OCI-M2 (cell line): ENCODE data around the gene MDM4.

Experiments
- DNase-seq: peaks from one replicate; lab custom pipeline; 2025; ENCODE audit not compliant: unreplicated experiment; lab: John Stamatoyannopoulos, UW

MDM4 gene

DNA sequence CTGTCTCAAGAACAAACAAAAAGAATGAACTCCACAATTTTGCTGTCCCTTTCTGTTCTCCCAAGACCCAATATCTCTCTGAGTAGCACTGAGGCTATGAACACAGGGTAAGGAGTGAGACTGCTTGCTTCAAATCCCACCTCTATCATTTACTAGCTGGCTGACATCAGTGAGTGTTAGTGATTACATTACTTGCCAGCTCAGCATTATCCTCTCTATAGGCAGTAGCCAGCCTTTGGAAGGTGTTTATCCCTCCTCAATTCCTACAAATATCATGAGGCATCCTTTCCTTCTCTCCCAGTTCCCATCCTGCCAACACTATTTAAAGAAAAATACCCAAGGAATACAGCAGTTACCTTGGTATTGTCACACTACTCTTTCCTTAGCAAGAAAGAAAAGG, 24.6 kb upstream of the MDM4 start:
- DNase-seq, result no peak

DNA sequence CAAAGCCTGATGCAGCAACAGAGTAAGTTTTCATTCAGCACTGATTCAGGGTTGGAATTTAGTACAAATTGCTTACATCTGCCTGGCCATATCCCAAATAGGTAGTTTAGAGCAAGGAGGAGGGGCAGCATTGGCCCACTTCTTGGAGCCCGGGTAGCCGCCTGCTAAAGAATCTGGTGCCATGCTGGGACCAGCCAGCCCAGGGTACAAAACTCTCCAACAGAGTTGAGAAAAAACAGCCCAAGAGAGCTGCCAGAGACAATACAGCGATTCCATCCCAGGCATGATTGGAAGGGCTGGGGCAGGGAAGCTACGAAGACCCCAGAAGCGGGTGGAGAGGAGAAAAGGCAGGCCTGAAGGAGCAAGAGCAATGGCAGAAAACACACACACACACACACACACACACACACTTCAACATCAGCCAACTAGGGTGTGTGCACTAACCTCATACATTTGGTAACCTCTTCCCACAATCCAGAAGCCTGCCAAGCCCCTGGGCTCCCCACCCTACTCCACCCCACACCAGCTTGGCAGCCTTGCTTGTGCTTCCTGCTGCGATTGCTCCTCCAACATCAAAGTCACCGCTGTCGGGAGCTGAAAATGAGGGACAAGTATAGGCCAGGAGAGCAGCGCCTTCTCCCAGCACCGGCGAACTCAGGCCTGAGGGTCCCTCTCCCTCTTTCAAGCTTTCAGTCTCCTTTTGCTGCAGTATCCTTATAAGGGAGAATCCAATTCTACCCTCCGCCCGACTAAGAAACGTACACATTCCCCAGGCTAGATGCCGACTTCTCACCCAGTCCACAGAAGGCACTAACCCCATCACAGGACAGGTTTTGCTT, 22.8 kb upstream of the MDM4 start:
- no peak for DNase-seq

GRCh38 chr1:204493984-204494280, 22.3 kb upstream of the MDM4 start:
- DNase-seq, result no peak

DNA sequence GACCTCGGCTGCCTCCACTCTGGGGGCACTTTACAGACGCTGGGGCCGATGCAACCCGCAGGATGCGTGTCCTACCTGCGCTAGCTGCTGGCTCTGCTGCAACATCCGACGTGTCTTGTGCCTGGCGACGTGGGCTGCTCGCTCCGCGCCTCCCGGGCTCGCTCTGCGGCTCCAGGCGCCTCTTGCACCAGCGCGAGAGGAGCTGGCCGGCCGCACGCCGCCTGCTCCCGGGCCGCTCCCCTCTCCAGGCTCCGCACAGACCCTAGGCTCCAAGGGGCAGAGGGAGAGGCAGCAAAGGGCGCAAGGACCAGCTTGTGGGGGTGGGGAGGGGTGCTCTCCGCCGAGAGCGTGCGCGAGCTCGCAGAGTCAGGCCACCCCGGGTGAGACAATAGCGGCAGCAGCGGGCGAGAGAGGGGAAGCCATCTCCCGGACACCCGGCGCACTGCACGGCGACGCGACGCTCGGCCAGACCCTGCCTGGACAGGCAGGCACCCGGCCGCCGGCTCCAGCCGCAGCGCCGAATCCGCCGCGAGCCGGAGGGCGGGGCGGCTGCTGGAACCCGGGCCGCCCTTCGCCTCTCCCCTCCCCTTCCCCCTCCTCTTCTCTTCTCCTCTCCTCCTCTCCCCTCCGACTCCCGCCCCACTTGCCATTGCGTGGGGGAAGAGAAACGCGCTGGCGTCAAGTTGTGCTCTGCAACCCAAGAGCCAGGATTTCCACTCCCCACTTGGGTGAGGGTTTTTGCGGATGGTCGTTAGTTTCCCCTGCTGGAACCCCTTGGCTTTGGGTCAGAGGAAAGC, 21.7 kb upstream of the MDM4 start, which contains the start of gene PIK3C2B:
PIK3C2B (minus strand) TSS at position 525 of the 797 bp plus-strand sequence. CDS start 25,003 bp downstream, outside the sequence.
- DNase-seq, result no peak

GRCh38 chr1:204495078-204495753, 21.0 kb upstream of the MDM4 start:
- no peak for DNase-seq

DNA sequence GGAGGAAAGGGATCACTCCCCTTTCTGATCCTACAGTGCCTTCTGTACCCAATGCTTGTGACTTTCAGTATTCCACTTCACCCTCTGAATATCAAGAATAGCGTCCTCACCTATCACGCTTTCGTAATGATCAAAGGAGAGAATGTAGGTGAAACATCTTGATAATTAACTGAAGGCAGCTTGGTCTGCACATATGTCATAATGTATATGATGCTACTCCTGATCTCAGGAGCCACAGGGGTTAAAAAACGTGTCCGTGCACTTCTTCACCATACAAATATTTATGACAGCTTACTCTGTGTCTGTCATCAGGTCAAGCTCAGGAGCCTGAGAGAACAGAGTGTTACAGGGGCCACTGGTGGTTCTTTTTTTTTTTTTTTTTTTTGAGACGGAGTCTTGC, 20.4 kb upstream of the MDM4 start:
- DNase-seq, result no peak

GRCh38 chr1:204498981-204499380, 17.2 kb upstream of the MDM4 start:
- DNase-seq, result no peak

DNA sequence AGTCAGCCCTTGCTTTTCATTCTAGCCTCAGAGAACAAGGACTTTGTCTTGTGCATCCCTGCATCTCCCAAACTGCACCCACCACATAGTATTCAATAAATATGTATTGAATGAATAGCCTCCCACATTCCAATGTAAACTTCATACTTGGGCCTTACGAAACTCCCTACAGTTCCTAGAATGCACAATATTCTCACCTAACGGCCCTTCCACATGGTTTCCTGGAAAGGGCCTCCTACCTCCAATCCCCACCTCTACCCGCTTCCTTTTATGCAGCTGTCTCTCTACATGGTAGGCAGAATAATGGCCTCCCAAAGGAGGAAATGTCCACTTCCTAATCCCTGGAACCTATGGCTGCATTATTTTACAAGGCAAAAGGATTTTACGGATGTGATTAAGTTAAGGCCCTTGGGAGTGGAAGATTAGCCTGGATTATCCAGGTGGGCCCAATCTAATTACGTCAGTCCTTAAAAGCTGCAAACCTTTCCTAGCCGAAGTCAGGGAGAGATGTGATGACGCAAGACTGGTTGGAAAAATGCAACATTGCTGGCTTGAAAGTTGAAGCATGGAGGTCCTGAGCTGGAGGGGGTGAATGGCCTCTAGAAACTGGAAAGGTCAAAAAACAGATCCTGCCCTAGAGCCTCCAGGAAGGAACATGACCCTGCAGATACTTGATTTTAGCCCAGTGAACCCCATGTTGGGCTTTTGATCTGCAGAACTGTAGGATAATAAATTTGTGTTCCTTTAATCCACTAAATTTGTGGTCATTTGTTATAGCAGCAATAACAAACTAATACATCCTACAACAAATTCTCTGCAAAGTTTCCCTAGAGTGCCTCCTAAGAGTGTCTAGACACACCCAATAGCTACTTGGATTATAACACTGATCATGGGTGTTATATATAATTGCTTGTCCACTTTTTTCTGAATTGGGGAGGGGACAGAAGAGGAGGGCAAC, 16.4 kb upstream of the MDM4 start:
- no peak for DNase-seq

- no peak for DNase-seq
These were observed 14.0 kb upstream of the MDM4 start for GRCh38 chr1:204502241-204502640.

DNA sequence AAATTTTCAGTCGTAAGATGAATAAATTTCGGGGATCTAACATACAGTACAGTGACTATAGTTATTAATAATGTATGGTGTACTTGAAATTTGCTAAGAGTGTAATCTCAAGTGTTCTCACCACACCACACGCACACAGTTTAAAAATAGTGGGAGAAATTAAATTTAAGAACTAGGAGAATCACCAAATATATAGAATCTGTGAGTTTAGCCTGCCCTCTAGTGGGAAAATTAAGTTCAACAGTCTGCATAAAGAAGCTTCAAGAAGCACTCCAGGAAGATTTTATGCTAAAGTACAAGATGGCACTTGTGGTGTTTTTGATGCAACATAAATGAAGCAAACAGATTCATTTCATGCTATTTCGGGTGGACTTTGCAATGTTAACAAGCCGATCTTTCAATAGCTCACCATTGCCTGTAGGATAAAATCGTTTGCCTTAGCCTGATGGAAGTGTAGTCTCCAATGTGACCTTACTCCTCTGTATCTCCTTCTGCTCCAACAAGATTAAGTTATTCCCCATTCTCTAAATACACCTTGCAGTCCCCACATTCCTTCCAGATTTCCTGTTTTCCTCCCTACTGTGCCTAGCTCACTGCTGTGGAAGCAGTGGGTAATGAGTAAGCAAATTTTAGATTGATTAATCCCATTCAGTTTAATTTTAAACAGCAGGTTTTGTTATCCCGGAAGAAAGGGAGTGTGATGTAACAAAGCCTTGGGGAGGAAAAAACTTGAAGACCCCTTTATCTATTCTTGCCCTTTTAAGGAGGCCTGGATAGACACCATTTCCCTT, 12.9 kb upstream of the MDM4 start:
- DNase-seq, result peak; percentile 24

DNA sequence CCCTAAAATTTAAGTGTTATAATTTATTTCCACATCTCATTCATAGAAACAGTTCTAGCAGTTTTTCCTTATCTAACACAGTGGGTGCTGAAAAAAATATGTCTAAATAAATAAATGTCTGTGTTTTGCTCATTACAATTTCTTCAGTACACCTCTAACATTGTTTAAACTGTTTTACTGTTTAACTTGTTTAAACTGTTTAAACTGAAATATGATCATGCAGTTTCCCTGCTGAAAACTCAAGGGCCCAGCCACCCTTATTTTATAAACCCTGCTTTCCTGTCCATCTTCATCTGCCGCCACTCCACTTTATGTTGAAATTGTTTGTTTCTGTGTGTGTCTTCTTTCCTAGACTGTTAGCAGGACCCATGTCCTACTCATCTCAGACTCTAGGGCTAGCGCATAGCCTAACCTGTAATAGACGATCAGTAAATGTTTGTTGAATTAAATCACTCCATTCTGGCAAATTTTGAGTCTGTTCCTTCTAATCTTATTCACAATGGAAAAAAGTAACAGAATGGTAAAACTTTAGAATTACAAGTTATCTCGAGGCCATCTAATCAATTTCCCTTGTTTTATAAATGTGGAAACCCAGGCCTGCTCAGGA, 12.2 kb upstream of the MDM4 start:
- no peak for DNase-seq

DNA sequence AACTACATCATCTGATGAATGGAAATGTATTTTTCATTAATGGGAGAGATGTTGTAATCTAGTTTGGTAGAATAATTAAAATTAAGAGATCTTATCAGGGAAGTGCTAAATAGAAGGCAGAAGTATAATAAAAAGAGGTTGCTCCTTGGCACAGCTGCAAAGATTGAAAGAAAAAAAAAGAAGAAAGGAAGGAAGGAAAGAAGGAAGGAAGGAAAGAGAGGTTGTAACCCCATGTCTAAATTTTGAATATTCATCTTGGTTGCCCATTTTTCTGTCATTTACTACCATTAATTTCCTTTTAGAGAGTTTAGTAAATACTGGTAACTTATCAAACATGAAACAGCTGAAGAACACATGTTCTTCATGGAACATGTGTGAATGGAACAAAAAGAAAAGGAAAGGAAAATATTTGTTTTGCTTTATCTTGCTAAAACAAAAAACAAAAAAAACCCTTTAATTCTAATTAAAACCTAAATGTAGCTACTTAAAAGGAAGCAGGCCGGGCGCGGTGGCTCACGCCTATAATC, 10.5 kb upstream of the MDM4 start:
- DNase-seq, result no peak

DNA sequence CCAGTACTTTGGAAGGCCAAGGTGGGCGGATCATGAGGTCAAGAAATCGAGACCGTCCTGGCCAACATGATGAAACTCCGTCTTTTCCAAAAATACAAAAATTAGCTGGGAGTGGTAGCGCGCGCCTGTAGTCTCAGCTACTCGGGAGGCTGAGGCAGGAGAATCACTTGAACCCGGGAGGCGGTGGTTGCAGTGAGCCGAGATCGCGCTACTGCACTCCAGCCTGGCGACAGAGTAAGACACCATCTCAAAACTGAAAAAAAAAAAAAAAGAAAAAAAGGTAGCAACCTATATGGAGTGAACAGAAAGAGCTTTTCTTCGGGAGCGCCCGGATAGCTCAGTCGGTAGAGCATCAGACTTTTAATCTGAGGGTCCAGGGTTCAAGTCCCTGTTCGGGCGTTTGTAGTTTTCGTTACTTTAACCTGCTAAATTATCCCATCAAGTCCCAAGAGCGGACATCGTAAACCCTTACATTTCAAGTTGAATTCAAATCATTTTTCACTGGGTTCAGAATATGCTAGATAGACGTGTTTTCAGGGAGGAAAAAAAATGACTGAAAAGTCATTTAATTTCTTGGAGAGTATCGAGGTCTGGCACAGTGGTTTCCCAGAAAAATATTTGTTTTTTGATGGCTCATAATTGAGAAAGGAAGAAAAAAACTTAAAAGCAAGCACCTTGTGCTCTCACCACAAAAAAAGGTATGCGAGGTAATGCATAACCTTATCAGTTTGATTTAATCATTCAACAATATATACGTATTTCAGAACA, 9.8 kb upstream of the MDM4 start:
- DNase-seq, result peak; percentile 82

GRCh38 chr1:204506969-204507316, 9.3 kb upstream of the MDM4 start:
- DNase-seq, result peak; percentile 93

- DNase-seq, result no peak
These were observed 8.7 kb upstream of the MDM4 start for GRCh38 chr1:204507317-204508105.

DNA sequence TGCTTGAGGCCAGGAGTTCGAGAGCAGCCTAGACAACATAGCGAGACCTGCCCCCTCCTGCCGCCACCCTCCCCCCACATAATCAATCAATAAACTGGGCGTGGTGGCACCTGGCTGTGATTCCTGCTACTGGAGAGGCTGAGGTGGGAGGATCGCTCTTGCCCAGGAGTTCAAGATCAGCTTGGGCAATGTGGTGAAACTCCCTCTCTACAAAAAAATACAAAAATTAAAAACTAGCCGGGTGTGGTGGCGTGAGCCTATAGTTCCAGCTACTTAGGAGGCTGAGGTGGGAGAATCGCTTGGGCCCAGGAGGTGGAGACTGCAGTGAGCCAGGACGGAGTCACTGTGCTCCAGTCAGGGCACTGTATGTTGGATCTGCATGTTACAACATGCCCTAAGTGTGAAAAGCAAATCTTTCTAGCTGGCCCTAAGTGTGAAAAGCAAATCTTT, 7.0 kb upstream of the MDM4 start:
- no peak for DNase-seq

DNA sequence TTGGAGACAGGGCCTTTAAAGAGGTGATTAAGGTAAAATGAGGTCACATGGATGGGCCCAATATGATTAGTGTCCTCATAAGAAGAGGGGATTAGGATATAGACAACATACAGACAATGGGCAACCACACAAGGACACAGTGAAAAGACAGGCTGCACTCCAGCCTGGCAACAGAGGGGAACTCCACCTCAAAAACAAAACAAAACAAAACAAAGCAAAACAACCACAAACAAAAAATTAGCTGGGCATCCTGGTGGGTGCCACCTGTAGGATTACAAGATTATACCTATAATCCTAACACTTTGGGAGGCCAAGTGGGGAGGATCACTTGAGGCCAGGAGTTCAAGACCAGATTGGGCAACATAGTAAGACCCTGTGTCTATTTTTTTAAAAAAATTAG, 4.8 kb upstream of the MDM4 start:
- no peak for DNase-seq
